Gastroesophageal sphincter (tissue), 3 donors: Measurements from ENCODE around the gene MAP3K3.

ENCODE experiments used
- CTCF ChIP-seq, 4 experiments: fragments of 200-600 bp in 2 of 4; fragments of 450-650 bp in 2 of 4; sonication (generic) in 1 of 4; IDR thresholded peaks; one replicate each; pipeline ENCODE4 v1.5.1; 2017 to 2019; ENCODE audit warnings: antibody characterized with exemption in 4 of 4, mild to moderate bottlenecking in 2 of 4, moderate library complexity in 2 of 4
- EP300 ChIP-seq: sonication (generic); formaldehyde crosslinking; IDR thresholded peaks from one replicate; pipeline ENCODE4 v1.6.1; 2017; ENCODE audit warnings: antibody characterized with exemption, mild to moderate bottlenecking
- POLR2A ChIP-seq, 2 donors: fragments of 450-650 bp; IDR thresholded peaks; one replicate each; pipeline ENCODE4 v1.6.1; 2017; ENCODE audit warnings: antibody characterized with exemption in 2 of 2, mild to moderate bottlenecking in 2 of 2, moderate library complexity in 1 of 2
- POLR2AphosphoS5 ChIP-seq: sonication (generic); formaldehyde crosslinking; IDR thresholded peaks from one replicate; pipeline ENCODE4 v1.6.1; 2017; ENCODE audit warnings: antibody characterized with exemption

- TF ChIP-seq CTCF (IDR thresholded peaks at IDR 0.05), result no peak
- no peak for TF ChIP-seq POLR2A (IDR thresholded peaks at IDR 0.05)
- no peak for TF ChIP-seq POLR2AphosphoS5
- TF ChIP-seq EP300, result no peak
Measured at GRCh38 chr17:63706336-63707082, 84.3 kb downstream of the MAP3K3 start.
